Breast epithelium (tissue), 4 donors: ENCODE data around the gene MPI. TPM values are rescaled to one million over a fixed set of nuclear protein-coding genes. Genes with fewer than 3 reads are reported as not detected.
"Not testable (repeated sequence)": the region's sequence is repeated elsewhere in the genome, so short reads cannot be mapped to it uniquely, and the experiment has no call there.

Source experiments
- DNase-seq, 2 donors: peaks; one replicate each; pipeline ENCODE4 v3.0.0-alpha.2; 2019; ENCODE audit warnings: low spot score in 2 of 2
- H3K27ac ChIP-seq, 2 donors: fragments of 200-600 bp; sonication (generic) in 1 of 2; one replicate each; pipeline ENCODE4 v1.5.1; 2016 to 2019; ENCODE audit warnings: mild to moderate bottlenecking in 1 of 2
- H3K27me3 ChIP-seq, 2 donors: fragments of 200-600 bp; sonication (generic) in 1 of 2; one replicate each; pipeline versions ENCODE4 v1.5.1 to v1.6.0; 2017 to 2019; ENCODE audit warnings: control low read depth in 1 of 2, mild to moderate bottlenecking in 1 of 2
- H3K36me3 ChIP-seq: fragments of 200-600 bp; one replicate; pipeline ENCODE4 v1.5.1; 2019
- H3K4me1 ChIP-seq, 2 donors: fragments of 200-600 bp; sonication (generic); one replicate each; pipeline ENCODE4 v1.5.1; 2016 to 2019; ENCODE audit warnings: control low read depth in 1 of 2
- H3K4me3 ChIP-seq, 3 donors: fragments of 200-600 bp; sonication (generic); 1 replicate in 2 of 3; 2 replicates in 1 of 3; pipeline ENCODE4 v1.5.1; 2016 to 2019; ENCODE audit warnings: mild to moderate bottlenecking in 3 of 3, moderate library complexity in 2 of 3
- H3K9me3 ChIP-seq, 2 donors: fragments of 200-600 bp; sonication (generic) in 1 of 2; one replicate each; pipeline ENCODE4 v1.5.1; 2016 to 2019; ENCODE audit warnings: control low read depth in 1 of 2
- CTCF ChIP-seq, 3 donors: fragments of 450-650 bp; IDR thresholded peaks; one replicate each; pipeline ENCODE4 v1.5.1; 2016 to 2017; ENCODE audit warnings: antibody characterized with exemption in 3 of 3, mild to moderate bottlenecking in 3 of 3, moderate library complexity in 3 of 3
- POLR2A ChIP-seq: fragments of 450-650 bp; IDR thresholded peaks from one replicate; pipeline ENCODE4 v1.6.1; 2016; ENCODE audit warnings: antibody characterized with exemption, mild to moderate bottlenecking, moderate library complexity
- POLR2AphosphoS5 ChIP-seq, 3 donors: sonication (generic); formaldehyde crosslinking; IDR thresholded peaks; one replicate each; pipeline ENCODE4 v1.6.1; 2017; ENCODE audit warnings: antibody characterized with exemption in 3 of 3
- intact Hi-C: fragments of 100-400 bp; cut with DNase I; formaldehyde crosslinking; loops from one replicate; pipeline ENCODE4 v1.15.1; 2023; ENCODE audit warnings: low total_unique reads
- total RNA-seq, 3 donors: library from RNA; depleted of rRNA; stranded (reverse); fragments of >200 nt; gene quantifications; one replicate each; pipeline ENCODE4 v1.1.0, GENCODE V29; 2016

Gene MPI
- total RNA-seq, 3 donors from 2014 or later = 42.7 to 70.1 (median 48.3) TPM

- no peak for DNase-seq
- H3K4me1 ChIP-seq = peaks cover 0 to 7% of the 10 kb centered on the region in 2 donors
- TF ChIP-seq POLR2AphosphoS5 (IDR thresholded peaks at IDR 0.05) (no peak), POLR2A (no peak), CTCF (IDR thresholded peaks at IDR 0.05) (no peak)
- H3K27ac ChIP-seq = no peak overlapping the region
- intact Hi-C loops = no loop called here
- H3K9me3 ChIP-seq = no peaks in the 10 kb centered on the region
- no peaks in the 10 kb centered on the region for H3K27me3 ChIP-seq
- no peaks in the 10 kb centered on the region for H3K36me3 ChIP-seq
- H3K4me3 ChIP-seq = no peak overlapping the region
Measured at GRCh38 chr15:74884428-74885223, 5.2 kb upstream of the MPI start.

GRCh38 chr15:74885461-74885860, 4.4 kb upstream of the MPI start:
- Histone ChIP-seq H3K4me3 (no peak overlapping the region), H3K4me1 (peaks cover 0 to 7% of the 10 kb centered on the region in 2 donors), H3K27ac (no peak overlapping the region), H3K9me3 (no peaks in the 10 kb centered on the region), H3K27me3 (no peaks in the 10 kb centered on the region), H3K36me3 (no peaks in the 10 kb centered on the region)
- intact Hi-C loops = no loop called here
- TF ChIP-seq CTCF (IDR thresholded peaks at IDR 0.05) (no peak), POLR2AphosphoS5 (IDR thresholded peaks at IDR 0.05) (no peak), POLR2A (no peak)
- no peak for DNase-seq

- H3K9me3 ChIP-seq, intact Hi-C loops: not testable (repeated sequence)
Measured at GRCh38 chr15:74887537-74888193, 2.2 kb upstream of the MPI start.

GRCh38 chr15:74888716-74889115, 1.1 kb upstream of the MPI start:
- H3K27ac ChIP-seq = peak overlapping the region in 1 of 2 donors; percentile 89
- intact Hi-C loops = no loop called here

More at GRCh38 chr15:74887537-74888193, 2.2 kb upstream of the MPI start:
- H3K27me3 ChIP-seq, H3K27ac ChIP-seq, H3K36me3 ChIP-seq, DNase-seq, H3K4me3 ChIP-seq, H3K4me1 ChIP-seq: not testable (repeated sequence)

GRCh38 chr15:74889390-74889882, 406 bp upstream of the MPI start:
- no peak for DNase-seq
- H3K4me3 ChIP-seq = peak overlapping the region; percentile 88 to 97 (median 91)
- peaks cover 0 to 7% of the 10 kb centered on the region in 2 donors for H3K4me1 ChIP-seq
- no peaks in the 10 kb centered on the region for H3K9me3 ChIP-seq
- no peak for TF ChIP-seq POLR2AphosphoS5 (IDR thresholded peaks at IDR 0.05)
- no peak for TF ChIP-seq POLR2A
- no peak for TF ChIP-seq CTCF (IDR thresholded peaks at IDR 0.05)
- intact Hi-C loops = no loop called here
- no peaks in the 10 kb centered on the region for H3K27me3 ChIP-seq
- H3K27ac ChIP-seq = peak overlapping the region; percentile 77 to 89
- H3K36me3 ChIP-seq = no peaks in the 10 kb centered on the region

More at GRCh38 chr15:74888716-74889115, 1.1 kb upstream of the MPI start:
- no peaks in the 10 kb centered on the region for H3K27me3 ChIP-seq
- TF ChIP-seq CTCF (IDR thresholded peaks at IDR 0.05) (no peak), POLR2A (no peak), POLR2AphosphoS5 (IDR thresholded peaks at IDR 0.05) (no peak)
- H3K4me3 ChIP-seq = peak overlapping the region in 1 of 3 donors; percentile 97
- no peaks in the 10 kb centered on the region for H3K36me3 ChIP-seq
- peaks cover 0 to 7% of the 10 kb centered on the region in 2 donors for H3K4me1 ChIP-seq
- H3K9me3 ChIP-seq = no peaks in the 10 kb centered on the region
- DNase-seq = no peak
